Measurements from ENCODE around the gene SRGAP3. TPM values are rescaled to one million over a fixed set of nuclear protein-coding genes. Genes with fewer than 3 reads are reported as not detected.

SRGAP3 gene
- total RNA-seq, 2 experiments from 2014 or later: 1.8 to 2.5 TPM

DNA sequence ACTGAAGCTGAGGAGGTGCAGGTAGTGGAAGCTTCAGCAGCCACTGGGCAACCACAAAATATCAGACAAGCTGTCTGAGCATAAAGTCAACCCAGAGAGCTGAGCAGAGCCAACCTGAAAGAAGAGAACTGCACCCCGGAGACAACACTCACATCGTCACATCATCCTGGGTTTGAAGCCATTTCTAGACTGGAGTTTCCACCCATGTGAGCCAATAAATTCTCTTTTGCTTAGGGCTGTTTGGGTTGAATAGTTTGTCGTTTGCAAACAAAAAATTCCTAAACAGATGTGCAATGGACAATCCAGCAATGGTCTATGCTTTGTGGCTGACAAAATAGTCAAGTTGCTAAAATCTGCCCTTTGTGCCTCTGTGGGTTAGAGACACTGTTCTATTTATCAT is 270.9 kb downstream of the SRGAP3 start:
- intact Hi-C loops (cut with micrococcal nuclease): no loop called here
- Mint-ChIP-seq H3K36me3 (ENCODE audit: low read depth) (no peaks in the 10 kb centered on the region), H3K4me1 (ENCODE audit: low read depth) (no peaks in the 10 kb centered on the region), H3K9me3 (peaks cover 3% of the 10 kb centered on the region), H3K27ac (no peak overlapping the region), H3K27me3 (peaks cover 19% of the 10 kb centered on the region), H3K4me3 (no peak overlapping the region)
- DNase-seq (no peak), ATAC-seq (no peak)
- POLR2A ChIA-PET: no interaction called here
- CTCF ChIA-PET: interaction anchor here (1.6 to 4.2 kb wide), 3 partner anchors 10 to 324 kb away, joined by 4 to 21 read pairs (median 15); no protein-coding TSS in a partner anchor
- TF ChIP-seq, protein P1, sequence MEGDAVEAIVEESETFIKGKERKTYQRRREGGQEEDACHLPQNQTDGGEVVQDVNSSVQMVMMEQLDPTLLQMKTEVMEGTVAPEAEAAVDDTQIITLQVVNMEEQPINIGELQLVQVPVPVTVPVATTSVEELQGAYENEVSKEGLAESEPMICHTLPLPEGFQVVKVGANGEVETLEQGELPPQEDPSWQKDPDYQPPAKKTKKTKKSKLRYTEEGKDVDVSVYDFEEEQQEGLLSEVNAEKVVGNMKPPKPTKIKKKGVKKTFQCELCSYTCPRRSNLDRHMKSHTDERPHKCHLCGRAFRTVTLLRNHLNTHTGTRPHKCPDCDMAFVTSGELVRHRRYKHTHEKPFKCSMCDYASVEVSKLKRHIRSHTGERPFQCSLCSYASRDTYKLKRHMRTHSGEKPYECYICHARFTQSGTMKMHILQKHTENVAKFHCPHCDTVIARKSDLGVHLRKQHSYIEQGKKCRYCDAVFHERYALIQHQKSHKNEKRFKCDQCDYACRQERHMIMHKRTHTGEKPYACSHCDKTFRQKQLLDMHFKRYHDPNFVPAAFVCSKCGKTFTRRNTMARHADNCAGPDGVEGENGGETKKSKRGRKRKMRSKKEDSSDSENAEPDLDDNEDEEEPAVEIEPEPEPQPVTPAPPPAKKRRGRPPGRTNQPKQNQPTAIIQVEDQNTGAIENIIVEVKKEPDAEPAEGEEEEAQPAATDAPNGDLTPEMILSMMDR (IDR thresholded peaks at IDR 0.05): no peak

DNA sequence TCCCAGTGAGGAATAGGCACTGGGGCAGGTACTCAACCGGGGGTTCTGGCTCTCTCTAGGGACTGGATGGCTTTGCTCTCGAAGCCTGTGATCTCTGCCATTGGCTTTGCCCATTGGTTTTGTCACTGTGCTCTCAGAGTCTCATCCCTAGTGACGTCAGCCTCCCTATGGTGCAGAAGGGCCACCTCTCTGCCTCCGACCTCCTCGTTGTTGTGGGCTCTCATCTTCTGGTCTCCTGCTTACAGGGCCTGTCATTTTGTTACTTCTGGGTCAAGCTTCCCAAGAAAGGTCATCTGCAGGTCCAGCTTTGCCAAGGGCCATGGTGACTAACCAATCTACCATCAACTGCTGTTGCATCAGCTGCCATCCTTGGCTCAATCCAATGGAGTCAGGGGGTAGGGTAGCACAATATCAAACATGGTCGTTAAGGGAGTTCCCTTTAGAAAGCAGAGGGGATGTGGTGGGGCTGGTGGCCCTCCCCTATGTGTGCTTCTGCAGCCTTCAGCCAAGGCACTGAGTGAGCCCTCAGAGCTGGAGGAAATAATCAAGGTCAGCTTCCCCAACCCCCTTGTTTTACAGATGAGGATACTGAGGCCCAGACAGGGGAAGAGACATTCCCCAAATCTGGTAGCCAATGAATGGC is 272.8 kb downstream of the SRGAP3 start:
- H3K4me1 Mint-ChIP-seq (ENCODE audit: low read depth): no peaks in the 10 kb centered on the region
- ChIA-PET CTCF (interaction anchor here (4.2 to 8.9 kb wide), 2 partner anchors 11 to 326 kb away, joined by 21 to 72 read pairs; no protein-coding TSS in a partner anchor), POLR2A (interaction anchor here (0.6 to 1.4 kb wide), 3 partner anchors 12 to 328 kb away, joined by 3 read pairs; no protein-coding TSS in a partner anchor)
- no peak overlapping the region for H3K4me3 Mint-ChIP-seq
- DNase-seq (no peak), ATAC-seq (no peak)
- H3K27ac Mint-ChIP-seq: no peak overlapping the region
- intact Hi-C loops (cut with micrococcal nuclease): no loop called here
- no peaks in the 10 kb centered on the region for H3K36me3 Mint-ChIP-seq (ENCODE audit: low read depth)
- H3K27me3 Mint-ChIP-seq: peaks cover 23% of the 10 kb centered on the region
- H3K9me3 Mint-ChIP-seq: peaks cover 3% of the 10 kb centered on the region
- TF ChIP-seq, protein P1 (IDR thresholded peaks at IDR 0.05): no peak

- ATAC-seq: no peak
- Mint-ChIP-seq H3K4me3 (no peak overlapping the region), H3K4me1 (ENCODE audit: low read depth) (peaks cover 2% of the 10 kb centered on the region), H3K27ac (no peak overlapping the region), H3K36me3 (ENCODE audit: low read depth) (no peaks in the 10 kb centered on the region), H3K9me3 (peaks cover 3% of the 10 kb centered on the region), H3K27me3 (peaks cover 17% of the 10 kb centered on the region)
- TF ChIP-seq, protein P1 (IDR thresholded peaks at IDR 0.05): no peak
- intact Hi-C loops (cut with micrococcal nuclease): no loop called here
- no peak for DNase-seq
- ChIA-PET CTCF (interaction anchor here (0.6 to 8.9 kb wide), 4 partner anchors 12 to 327 kb away, joined by 3 to 118 read pairs (median 46); no protein-coding TSS in a partner anchor), POLR2A (interaction anchor here (1.4 kb wide), 1 partner anchor 329 kb away, joined by 3 read pairs; no protein-coding TSS in a partner anchor)
These were observed 274.1 kb downstream of the SRGAP3 start for GRCh38 chr3:8975081-8976020.

GRCh38 chr3:8974458-8974857 is 275.0 kb downstream of the SRGAP3 start:
- TF ChIP-seq, protein P1 (IDR thresholded peaks at IDR 0.05): no peak
- CTCF ChIA-PET: interaction anchor here (0.6 to 8.9 kb wide), 3 partner anchors 13 to 328 kb away, joined by 3 to 118 read pairs (median 72); no protein-coding TSS in a partner anchor
- peaks cover 3% of the 10 kb centered on the region for H3K9me3 Mint-ChIP-seq
- H3K27ac Mint-ChIP-seq: no peak overlapping the region
- ATAC-seq (no peak), DNase-seq (no peak)
- no peaks in the 10 kb centered on the region for H3K36me3 Mint-ChIP-seq (ENCODE audit: low read depth)
- peaks cover 12% of the 10 kb centered on the region for H3K27me3 Mint-ChIP-seq
- peaks cover 2% of the 10 kb centered on the region for H3K4me1 Mint-ChIP-seq (ENCODE audit: low read depth)
- POLR2A ChIA-PET: no interaction called here
- H3K4me3 Mint-ChIP-seq: no peak overlapping the region
- intact Hi-C loops (cut with micrococcal nuclease): no loop called here

Data from activated CD8-positive, alpha-beta T cell treated with anti-CD3 and anti-CD28 coated beads for 36 hours (primary cell).